Measurements from ENCODE around the gene TMTC2.

GRCh38 chr12:82896277-82896676 is 209.6 kb downstream of the TMTC2 start:
- no peak for TF ChIP-seq EGR1 (IDR thresholded peaks at IDR 0.05)
- no peak for TF ChIP-seq YY1 (IDR thresholded peaks at IDR 0.05; ENCODE audit: low read depth)
- TF ChIP-seq REST (IDR thresholded peaks at IDR 0.05; ENCODE audit: low read depth) = no peak
- TF ChIP-seq, protein P1, sequence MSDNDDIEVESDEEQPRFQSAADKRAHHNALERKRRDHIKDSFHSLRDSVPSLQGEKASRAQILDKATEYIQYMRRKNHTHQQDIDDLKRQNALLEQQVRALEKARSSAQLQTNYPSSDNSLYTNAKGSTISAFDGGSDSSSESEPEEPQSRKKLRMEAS (IDR thresholded peaks at IDR 0.05) = no peak
